ENCODE measurements around the gene HEATR1. TPM values are rescaled to one million over a fixed set of nuclear protein-coding genes. Genes with fewer than 3 reads are reported as not detected.

HEATR1 gene
- total RNA-seq, 3 donors from 2014 or later: 113 to 126 (median 120) TPM

- no peak overlapping the region for H3K4me3 Mint-ChIP-seq
- H3K9me3 Mint-ChIP-seq: no peaks in the 10 kb centered on the region
- H3K4me1 Mint-ChIP-seq (ENCODE audit: low read depth): peaks cover 14% of the 10 kb centered on the region
- ATAC-seq: no peak
- no peak for DNase-seq
- H3K36me3 Mint-ChIP-seq (ENCODE audit: insufficient read depth): no peaks in the 10 kb centered on the region
- H3K27me3 Mint-ChIP-seq (ENCODE audit: low read depth): peaks cover 4% of the 10 kb centered on the region
Measured at GRCh38 chr1:236501093-236501492, 103.2 kb downstream of the HEATR1 start.

Other genes starting within 250 kb of the HEATR1 start
- 10 to 100 TPM in 2 of 3 donors, 1 to 10 TPM in 1; 8.2 to 12.4 (median 10.8) TPM for gene EDARADD, start 210.2 kb downstream of the HEATR1 start, total RNA-seq
- 10 to 100 TPM; 59.7 to 73.2 (median 60.9) TPM for gene LGALS8, start 80.5 kb downstream of the HEATR1 start, total RNA-seq
- gene ACTN2, start 82.0 kb upstream of the HEATR1 start, total RNA-seq: under 1 TPM; 0.24 to 0.63 (median 0.34) TPM
- 10 to 100 TPM; 34.2 to 40.1 (median 39.0) TPM for gene MTR, start 190.8 kb upstream of the HEATR1 start, total RNA-seq